ENCODE data around the gene HDAC7.

DNA sequence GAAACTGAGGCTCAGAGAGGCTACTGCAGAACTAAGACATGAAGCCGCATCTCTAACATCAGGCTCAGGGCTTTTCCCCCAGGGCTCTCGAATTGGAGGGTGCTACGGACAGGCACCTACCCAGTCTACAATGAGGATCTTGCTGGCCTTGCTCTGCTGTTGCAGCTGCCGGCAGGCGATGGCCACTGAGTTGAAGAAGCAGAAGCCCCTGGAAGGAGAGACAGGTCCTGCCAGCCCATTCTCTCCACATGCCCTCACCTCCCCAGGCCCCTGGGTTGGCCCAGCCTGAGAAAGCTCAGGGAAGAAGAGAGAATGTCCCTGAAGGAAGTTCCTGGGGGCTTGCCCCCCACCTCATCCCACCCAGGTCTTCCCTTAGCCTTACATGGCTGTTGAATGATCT lies 30.6 kb downstream of the HDAC7 start:
- TF ChIP-seq, protein P1, sequence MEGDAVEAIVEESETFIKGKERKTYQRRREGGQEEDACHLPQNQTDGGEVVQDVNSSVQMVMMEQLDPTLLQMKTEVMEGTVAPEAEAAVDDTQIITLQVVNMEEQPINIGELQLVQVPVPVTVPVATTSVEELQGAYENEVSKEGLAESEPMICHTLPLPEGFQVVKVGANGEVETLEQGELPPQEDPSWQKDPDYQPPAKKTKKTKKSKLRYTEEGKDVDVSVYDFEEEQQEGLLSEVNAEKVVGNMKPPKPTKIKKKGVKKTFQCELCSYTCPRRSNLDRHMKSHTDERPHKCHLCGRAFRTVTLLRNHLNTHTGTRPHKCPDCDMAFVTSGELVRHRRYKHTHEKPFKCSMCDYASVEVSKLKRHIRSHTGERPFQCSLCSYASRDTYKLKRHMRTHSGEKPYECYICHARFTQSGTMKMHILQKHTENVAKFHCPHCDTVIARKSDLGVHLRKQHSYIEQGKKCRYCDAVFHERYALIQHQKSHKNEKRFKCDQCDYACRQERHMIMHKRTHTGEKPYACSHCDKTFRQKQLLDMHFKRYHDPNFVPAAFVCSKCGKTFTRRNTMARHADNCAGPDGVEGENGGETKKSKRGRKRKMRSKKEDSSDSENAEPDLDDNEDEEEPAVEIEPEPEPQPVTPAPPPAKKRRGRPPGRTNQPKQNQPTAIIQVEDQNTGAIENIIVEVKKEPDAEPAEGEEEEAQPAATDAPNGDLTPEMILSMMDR (IDR thresholded peaks at IDR 0.05), result no peak
- no peak for TF ChIP-seq POLR2AphosphoS5 (IDR thresholded peaks at IDR 0.05)
